HCT116 (cell line): ENCODE results near the gene TJP1. TPM values are rescaled to one million over a fixed set of nuclear protein-coding genes. Genes with fewer than 3 reads are reported as not detected.

ENCODE experiments used
- ATAC-seq: fragments of 200-7000 bp; cut with Tn5 transposase; 2 replicates; pipeline ENCODE4 v1.9.1; 2020; ENCODE audit warnings: mild to moderate bottlenecking, moderate library complexity
- BruUV-seq: library from RNA; stranded (reverse); fragments of 400-500 nt; replicated peaks from 2 replicates; lab custom pipeline; 2021; lab: Mats Ljungman, UMichigan
- CTCF ChIA-PET: fragments of 300-600 bp; sonication (Branson Sonifier 250); formaldehyde crosslinking; loops from one replicate; lab custom pipeline; 2021; ENCODE audit warnings: antibody characterized with exemption; lab: Charles Lee
- POLR2A ChIA-PET: fragments of 300-600, 350-600 bp; sonication (Branson Sonifier 250); formaldehyde crosslinking; loops from one replicate; lab custom pipeline; 2021; ENCODE audit warnings: antibody characterized with exemption; lab: Charles Lee
- RAD21 ChIA-PET, 2 experiments: fragments of 300-600 bp; sonication (Branson Sonifier 250); formaldehyde crosslinking; loops; one replicate each; lab custom pipeline; 2023; ENCODE audit warnings: low total read pairs in 2 of 2; ENCODE audit not compliant: uncharacterized antibody in 2 of 2, unreplicated experiment in 2 of 2, low non-redundant PET in 1 of 2; lab: Charles Lee
- DNase-seq: peaks from one replicate; pipeline ENCODE4 v3.0.0-alpha.2; 2010; ENCODE audit warnings: low read depth, low spot score
- H2AFZ ChIP-seq: fragments of 200-600 bp; shearing (Covaris generic), sonication (generic); 2 replicates; pipeline ENCODE4 v1.6.1; 2017; ENCODE audit warnings: low read depth, mixed run types, mixed read lengths, antibody characterized with exemption, low read length; ENCODE audit not compliant: poor library complexity, severe bottlenecking
- H3K27ac ChIP-seq: 2 replicates; pipeline ENCODE4 v1.5.1; 2012; ENCODE audit warnings: low read depth, low read length
- H3K27me3 ChIP-seq: fragments of 200-600 bp; sonication (generic); 2 replicates; pipeline ENCODE4 v1.6.1; 2016; ENCODE audit warnings: mixed run types, low read length, mixed read lengths; ENCODE audit not compliant: insufficient read depth
- H3K36me3 ChIP-seq, 2 experiments: fragments of 200-500 bp in 1 of 2; fragments of 200-600 bp in 1 of 2; sonication (Bioruptor generic) in 1 of 2; sonication (generic) in 1 of 2; 2 replicates each; pipeline versions ENCODE4 v1.5.1 to v1.6.1; 2014 to 2016; ENCODE audit warnings: low read length in 2 of 2, inconsistent platforms in 1 of 2, mixed read lengths in 1 of 2, mixed run types in 1 of 2; ENCODE audit not compliant: insufficient read depth in 2 of 2, control insufficient read depth in 1 of 2
- H3K4me1 ChIP-seq, 2 experiments: fragments of 200-600 bp in 1 of 2; sonication (generic) in 1 of 2; 2 replicates each; pipeline versions ENCODE4 v1.5.1 to v1.6.1; 2012 to 2017; ENCODE audit warnings: low read length in 2 of 2, inconsistent platforms in 1 of 2, mild to moderate bottlenecking in 1 of 2, mixed read lengths in 1 of 2, mixed run types in 1 of 2, moderate library complexity in 1 of 2; ENCODE audit not compliant: insufficient read depth in 2 of 2, control insufficient read depth in 1 of 2
- H3K4me2 ChIP-seq: fragments of 200-600 bp; sonication (generic); 2 replicates; pipeline ENCODE4 v1.6.1; 2017; ENCODE audit warnings: mixed run types, low read length, mixed read lengths
- H3K4me3 ChIP-seq, 2 experiments: fragments of 200-600 bp in 1 of 2; sonication (generic) in 1 of 2; replicated peaks in 1 of 2; 2 replicates each; pipeline ENCODE4 v1.5.1; 2011 to 2016; ENCODE audit warnings: low read length in 2 of 2, control low read depth in 1 of 2, low read depth in 1 of 2, mild to moderate bottlenecking in 1 of 2, mixed read lengths in 1 of 2, mixed run types in 1 of 2
- H3K79me2 ChIP-seq: fragments of 200-600 bp; sonication (generic); 2 replicates; pipeline ENCODE4 v1.6.1; 2017; ENCODE audit warnings: mild to moderate bottlenecking, mixed run types, low read length, moderate library complexity, mixed read lengths; ENCODE audit not compliant: insufficient read depth
- H3K9ac ChIP-seq: fragments of 200-600 bp; sonication (generic); 2 replicates; pipeline ENCODE4 v1.6.1; 2016; ENCODE audit warnings: low read length, mixed read lengths
- H3K9me2 ChIP-seq: fragments of 200-600 bp; sonication (generic), shearing (Covaris generic); 2 replicates; pipeline ENCODE4 v1.6.1; 2017; ENCODE audit warnings: mixed run types, mild to moderate bottlenecking, moderate library complexity; ENCODE audit not compliant: insufficient read depth
- H3K9me3 ChIP-seq, 2 experiments: fragments of 200-500 bp in 1 of 2; fragments of 200-600 bp in 1 of 2; sonication (Bioruptor generic) in 1 of 2; sonication (generic) in 1 of 2; 2 replicates each; pipeline ENCODE4 v1.6.1; 2014 to 2017; ENCODE audit warnings: low read length in 2 of 2, mixed read lengths in 2 of 2, inconsistent platforms in 1 of 2, low read depth in 1 of 2, mild to moderate bottlenecking in 1 of 2, mixed run types in 1 of 2, moderate library complexity in 1 of 2; ENCODE audit not compliant: control insufficient read depth in 1 of 2, insufficient read depth in 1 of 2
- H4K20me1 ChIP-seq: fragments of 200-600 bp; sonication (generic), shearing (Covaris generic); 2 replicates; pipeline ENCODE4 v1.6.1; 2017; ENCODE audit warnings: mixed run types, mild to moderate bottlenecking, moderate library complexity; ENCODE audit not compliant: insufficient read depth
- ATF3 ChIP-seq: IDR thresholded peaks from 2 replicates; pipeline ENCODE4 v1.6.1; 2012
- CEBPB ChIP-seq: IDR thresholded peaks from 2 replicates; pipeline ENCODE4 v1.6.1; 2012; ENCODE audit warnings: low read depth
- CTCF ChIP-seq, 3 experiments: fragments of 200-600 bp in 1 of 3; sonication (generic) in 1 of 3; IDR thresholded peaks in 2 of 3; conservative IDR thresholded peaks in 1 of 3; 2 replicates each; pipeline ENCODE4 v1.5.1; 2012 to 2017; ENCODE audit warnings: low read depth in 2 of 3, low read length in 2 of 3, antibody characterized with exemption in 1 of 3, borderline replicate concordance in 1 of 3, control low read depth in 1 of 3, mild to moderate bottlenecking in 1 of 3, mixed read lengths in 1 of 3, mixed run types in 1 of 3, moderate library complexity in 1 of 3; ENCODE audit not compliant: insufficient read depth in 1 of 3
- EGR1 ChIP-seq: IDR thresholded peaks from 2 replicates; pipeline ENCODE4 v1.6.1; 2012; ENCODE audit warnings: low read depth
- ELF1 ChIP-seq: IDR thresholded peaks from 2 replicates; pipeline ENCODE4 v1.6.1; 2012; ENCODE audit warnings: low read depth, borderline replicate concordance
- EZH2phosphoT487 ChIP-seq: fragments of 200-600 bp; IDR thresholded peaks from 2 replicates; pipeline ENCODE4 v1.6.1; 2018; ENCODE audit warnings: antibody characterized with exemption, borderline replicate concordance
- FOSL1 ChIP-seq: IDR thresholded peaks from 2 replicates; pipeline ENCODE4 v1.6.1; 2012; ENCODE audit warnings: low read depth
- MAX ChIP-seq: IDR thresholded peaks from 2 replicates; pipeline ENCODE4 v1.6.1; 2012
- POLR2AphosphoS5 ChIP-seq: IDR thresholded peaks from 2 replicates; pipeline ENCODE4 v1.6.1; 2011; ENCODE audit warnings: mild to moderate bottlenecking, low read depth, low read length, moderate library complexity
- RAD21 ChIP-seq: IDR thresholded peaks from 2 replicates; pipeline ENCODE4 v1.6.1; 2012; ENCODE audit warnings: low read depth, mild to moderate bottlenecking
- SIN3A ChIP-seq: IDR thresholded peaks from 2 replicates; pipeline ENCODE4 v1.6.1; 2012; ENCODE audit warnings: low read depth
- SRF ChIP-seq: IDR thresholded peaks from 2 replicates; pipeline ENCODE4 v1.6.1; 2012; ENCODE audit warnings: low read depth
- TCF7L2 ChIP-seq: IDR thresholded peaks from 2 replicates; pipeline ENCODE4 v1.7.0; 2011; ENCODE audit warnings: borderline replicate concordance, inconsistent platforms; ENCODE audit not compliant: insufficient read depth, insufficient read length; ENCODE audit errors: extremely low read depth
- YY1 ChIP-seq: IDR thresholded peaks from 2 replicates; pipeline ENCODE4 v1.6.1; 2011; ENCODE audit warnings: low read length, low read depth, moderate library complexity, mild to moderate bottlenecking; ENCODE audit not compliant: insufficient replicate concordance; ENCODE audit errors: extremely low read depth
- intact Hi-C: fragments of 100-400 bp; cut with micrococcal nuclease; formaldehyde crosslinking; loops from 2 replicates; pipeline ENCODE4 v1.10.0; 2022
- total RNA-seq: library from RNA; stranded (reverse); gene quantifications from one replicate; pipeline ENCODE4 v1.2.1, GENCODE V29; 2021; ENCODE audit not compliant: unreplicated experiment

TJP1 gene
- total RNA-seq, 1 experiment from 2014 or later, result 83.6 TPM

- Histone ChIP-seq H3K79me2 (peaks cover 99% of the 10 kb centered on the region), H3K36me3 (no peaks in the 10 kb centered on the region), H3K9ac (peak overlapping the region; percentile 4; the same call in 1 of the 2 replicates), H3K27me3 (no peaks in the 10 kb centered on the region), H3K27ac (no peak overlapping the region), H3K9me2 (no peaks in the 10 kb centered on the region), H3K4me3 (no peak overlapping the region), H3K4me1 (peaks cover 13 to 55% of the 10 kb centered on the region in 2 experiments; a peak in 3 of 4 replicates), H2AFZ (no peak overlapping the region), H3K9me3 (no peaks in the 10 kb centered on the region), H3K4me2 (peak overlapping the region; percentile 9; the same call in 1 of the 2 replicates), H4K20me1 (peaks cover 19% of the 10 kb centered on the region; the same call in 1 of the 2 replicates)
- intact Hi-C loops, result no loop called here
- no peak for TF ChIP-seq MAX
- TF ChIP-seq SIN3A, result no peak
- no peak for TF ChIP-seq FOSL1
- DNase-seq (no peak), ATAC-seq (peak; percentile 60; the same call in 1 of the 2 replicates)
- POLR2A ChIA-PET, result no interaction called here
- BruUV-seq, result no TSS peak
- RAD21 ChIA-PET, result no interaction called here
- CTCF ChIA-PET, result no interaction called here
These were observed 7.1 kb downstream of the TJP1 start for GRCh38 chr15:29815000-29815710.

GRCh38 chr15:29813009-29813408, 9.3 kb downstream of the TJP1 start:
- RAD21 ChIA-PET, result no interaction called here
- Histone ChIP-seq H3K4me2 (peak overlapping the region; percentile 34), H3K4me3 (no peak overlapping the region), H3K27ac (no peak overlapping the region), H2AFZ (no peak overlapping the region), H3K9ac (no peak overlapping the region), H3K27me3 (no peaks in the 10 kb centered on the region), H3K79me2 (peaks cover 99% of the 10 kb centered on the region), H3K36me3 (no peaks in the 10 kb centered on the region), H3K4me1 (peaks cover 12 to 44% of the 10 kb centered on the region in 2 experiments; a peak in 3 of 4 replicates), H3K9me3 (no peaks in the 10 kb centered on the region), H4K20me1 (peaks cover 23% of the 10 kb centered on the region; the same call in 1 of the 2 replicates), H3K9me2 (no peaks in the 10 kb centered on the region)
- TF ChIP-seq YY1 (no peak), POLR2AphosphoS5 (no peak), FOSL1 (no peak), CEBPB (no peak), RAD21 (no peak), SRF (no peak), EZH2phosphoT487 (no peak), ATF3 (no peak), CTCF (IDR thresholded peaks at IDR 0.05 in 2 of 3, conservative IDR thresholded peaks at IDR 0.05 in 1 of 3; ENCODE audit: borderline replicate concordance in 1 of 3, insufficient read depth in 1 of 3, low read depth in 2 of 3, low read length in 2 of 3) (no peak), EGR1 (no peak), ELF1 (no peak), TCF7L2 (no peak), MAX (no peak)
- intact Hi-C loops, result no loop called here
- POLR2A ChIA-PET, result no interaction called here
- CTCF ChIA-PET, result interaction anchor here (1.0 kb wide), 1 partner anchor 10 kb away, joined by 3 read pairs; the partner anchor contains the start of gene TJP1
- no TSS peak for BruUV-seq
- DNase-seq, result no peak
- ATAC-seq, result no peak
